IMR-90 (cell line): ENCODE measurements around the gene CACNA1I.

Experiments used
- CEBPB ChIP-seq: IDR thresholded peaks from 2 replicates; pipeline ENCODE4 v1.6.1; 2012; ENCODE audit warnings: low read depth, low read length, improper control_type of control experiment
- FOS ChIP-seq: fragments of 150-350 bp; IDR thresholded peaks from 2 replicates; pipeline ENCODE4 v1.6.1; 2016; ENCODE audit warnings: low read depth, low read length
- MAZ ChIP-seq: IDR thresholded peaks from 2 replicates; pipeline ENCODE4 v1.6.1; 2012; ENCODE audit warnings: low read depth, mild to moderate bottlenecking, low read length, improper control_type of control experiment, moderate library complexity, borderline replicate concordance
- MXI1 ChIP-seq: IDR thresholded peaks from 2 replicates; pipeline ENCODE4 v1.6.1; 2012; ENCODE audit warnings: low read depth, mild to moderate bottlenecking, low read length, moderate library complexity, borderline replicate concordance
- POLR2A ChIP-seq: IDR thresholded peaks from 2 replicates; pipeline ENCODE4 v1.6.1; 2012; ENCODE audit warnings: mild to moderate bottlenecking, low read depth, low read length
- RCOR1 ChIP-seq: IDR thresholded peaks from 2 replicates; pipeline ENCODE4 v1.6.1; 2012; ENCODE audit warnings: mild to moderate bottlenecking, low read length, improper control_type of control experiment; ENCODE audit not compliant: insufficient replicate concordance
- RFX5 ChIP-seq: IDR thresholded peaks from 2 replicates; pipeline ENCODE4 v1.8.0; 2012; ENCODE audit warnings: low read depth, mild to moderate bottlenecking, low read length, moderate library complexity
- TF ChIP-seq, protein P1 (sequence below): conservative IDR thresholded peaks from 2 replicates; pipeline ENCODE4 v1.5.1; 2012; ENCODE audit warnings: mild to moderate bottlenecking, low read depth, low read length, improper control_type of control experiment

DNA sequence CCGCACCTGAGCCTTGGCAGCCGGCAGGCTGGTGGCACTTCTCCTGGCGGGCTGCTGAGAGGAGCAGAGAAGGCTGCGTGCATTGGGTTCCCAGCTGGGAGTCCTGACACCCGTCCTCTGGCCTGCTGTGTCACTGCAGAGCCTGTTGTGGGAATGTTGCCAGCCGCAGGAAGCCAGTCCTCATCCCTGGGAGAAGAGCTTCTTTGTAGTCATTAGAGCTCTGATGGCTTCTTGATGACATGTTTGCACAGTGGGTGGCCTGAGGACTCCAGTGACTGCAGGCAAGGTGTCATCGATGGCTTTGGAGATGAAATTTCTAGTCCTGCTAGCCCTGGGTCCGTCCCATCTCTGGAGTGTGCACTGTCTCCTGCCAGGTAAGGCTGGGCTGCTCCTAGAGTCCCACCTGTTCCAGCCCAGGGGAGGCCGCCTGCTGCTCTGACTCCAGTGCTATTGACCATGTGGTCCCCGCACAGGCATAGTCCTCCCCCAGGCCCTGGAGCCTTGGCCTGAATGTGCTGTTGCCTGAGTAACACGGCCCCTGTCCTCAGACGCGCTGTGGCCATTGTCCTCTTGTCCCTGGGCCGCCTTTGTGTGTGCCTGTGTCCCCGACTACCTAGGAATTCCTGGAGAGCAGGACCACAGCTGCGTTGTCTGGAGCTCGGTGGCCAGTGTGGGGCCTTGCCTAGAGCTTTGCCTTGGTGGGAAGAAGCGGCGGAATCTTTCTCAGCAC, 129.2 kb downstream of the CACNA1I start:
- TF ChIP-seq, protein P1, sequence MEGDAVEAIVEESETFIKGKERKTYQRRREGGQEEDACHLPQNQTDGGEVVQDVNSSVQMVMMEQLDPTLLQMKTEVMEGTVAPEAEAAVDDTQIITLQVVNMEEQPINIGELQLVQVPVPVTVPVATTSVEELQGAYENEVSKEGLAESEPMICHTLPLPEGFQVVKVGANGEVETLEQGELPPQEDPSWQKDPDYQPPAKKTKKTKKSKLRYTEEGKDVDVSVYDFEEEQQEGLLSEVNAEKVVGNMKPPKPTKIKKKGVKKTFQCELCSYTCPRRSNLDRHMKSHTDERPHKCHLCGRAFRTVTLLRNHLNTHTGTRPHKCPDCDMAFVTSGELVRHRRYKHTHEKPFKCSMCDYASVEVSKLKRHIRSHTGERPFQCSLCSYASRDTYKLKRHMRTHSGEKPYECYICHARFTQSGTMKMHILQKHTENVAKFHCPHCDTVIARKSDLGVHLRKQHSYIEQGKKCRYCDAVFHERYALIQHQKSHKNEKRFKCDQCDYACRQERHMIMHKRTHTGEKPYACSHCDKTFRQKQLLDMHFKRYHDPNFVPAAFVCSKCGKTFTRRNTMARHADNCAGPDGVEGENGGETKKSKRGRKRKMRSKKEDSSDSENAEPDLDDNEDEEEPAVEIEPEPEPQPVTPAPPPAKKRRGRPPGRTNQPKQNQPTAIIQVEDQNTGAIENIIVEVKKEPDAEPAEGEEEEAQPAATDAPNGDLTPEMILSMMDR, result no peak
- TF ChIP-seq CEBPB (no peak), MXI1 (no peak), POLR2A (no peak), RCOR1 (no peak), FOS (no peak), MAZ (no peak), RFX5 (no peak)
